Endodermal cell (in vitro differentiated cells): ENCODE data around the gene RALGPS1. TPM values are rescaled to one million over a fixed set of nuclear protein-coding genes. Genes with fewer than 3 reads are reported as not detected.

Experiments
- DNase-seq: peaks from one replicate; pipeline ENCODE4 v3.0.0-alpha.2; 2017
- H3K27ac ChIP-seq: 2 replicates; pipeline ENCODE4 v1.5.1; 2013; ENCODE audit warnings: mild to moderate bottlenecking, low read depth, low read length, moderate library complexity
- H3K27me3 ChIP-seq: 2 replicates; pipeline ENCODE4 v1.6.1; 2013; ENCODE audit warnings: mild to moderate bottlenecking, low read length, moderate library complexity; ENCODE audit not compliant: insufficient read depth, control insufficient read depth, poor library complexity, severe bottlenecking
- H3K36me3 ChIP-seq: 2 replicates; pipeline ENCODE4 v1.7.0; 2013; ENCODE audit warnings: mild to moderate bottlenecking, low read length, moderate library complexity; ENCODE audit not compliant: control insufficient read depth, insufficient read depth
- H3K4me1 ChIP-seq: one replicate; pipeline ENCODE4 v1.7.0; 2013; ENCODE audit warnings: low read length; ENCODE audit not compliant: control insufficient read depth, insufficient read depth
- H3K4me3 ChIP-seq: 2 replicates; pipeline ENCODE4 v1.5.1; 2013; ENCODE audit warnings: mild to moderate bottlenecking, low read length, moderate library complexity
- H3K9ac ChIP-seq: 2 replicates; pipeline ENCODE4 v1.6.1; 2013; ENCODE audit warnings: mild to moderate bottlenecking, low read length, moderate library complexity; ENCODE audit not compliant: poor library complexity, severe bottlenecking; ENCODE audit errors: extremely low read depth
- H3K9me3 ChIP-seq: 2 replicates; pipeline ENCODE4 v1.6.1; 2013; ENCODE audit warnings: mild to moderate bottlenecking, low read length, moderate library complexity; ENCODE audit not compliant: control insufficient read depth
- H3K27ac Mint-ChIP-seq: 2 replicates; pipeline ENCODE4 v1.8.0; 2020; ENCODE audit warnings: mixed read lengths
- H3K27me3 Mint-ChIP-seq: 2 replicates; pipeline ENCODE4 v1.8.0; 2021; ENCODE audit warnings: mild to moderate bottlenecking, mixed read lengths; ENCODE audit not compliant: insufficient read depth
- H3K36me3 Mint-ChIP-seq: 2 replicates; pipeline ENCODE4 v1.8.0; 2020; ENCODE audit warnings: low read depth, mixed read lengths
- H3K4me1 Mint-ChIP-seq: 2 replicates; pipeline ENCODE4 v1.8.0; 2020; ENCODE audit warnings: mixed read lengths
- H3K4me3 Mint-ChIP-seq: 2 replicates; pipeline ENCODE4 v1.8.0; 2020; ENCODE audit warnings: mild to moderate bottlenecking, moderate library complexity, mixed read lengths
- H3K9me3 Mint-ChIP-seq: 2 replicates; pipeline ENCODE4 v1.8.0; 2020; ENCODE audit warnings: mild to moderate bottlenecking, mixed read lengths
- CTCF ChIP-seq: fragments of 200-600 bp; sonication (generic); conservative IDR thresholded peaks from 2 replicates; pipeline ENCODE4 v1.5.0; 2021; ENCODE audit warnings: antibody characterized with exemption, mild to moderate bottlenecking
- WGBS, 2 experiments: methylation state at CpG; one replicate each; pipeline versions ENCODE4 v1.1.5 to v1.1.7; 2013; ENCODE audit warnings: missing lambda C conversion rate in 2 of 2, mixed read lengths in 1 of 2; ENCODE audit not compliant: insufficient coverage in 1 of 2, insufficient read length in 1 of 2; 5-methylcytosine and 5-hydroxymethylcytosine counted together
- total RNA-seq, 2 donors: library from RNA; stranded (reverse); fragmentation: NEBNext Ultra II Directional in 1 of 2; extraction: Animal tissue kit (Norgen Biotek cat#: 25700) in 1 of 2; gene quantifications; 2 replicates in 1 of 2; 3 replicates in 1 of 2; pipeline ENCODE4 v1.2.1, GENCODE V29; 2021

Gene RALGPS1
- total RNA-seq, 2 donors from 2014 or later = 23.3 to 25.0 TPM

GRCh38 chr9:126983767-126984166 is 69.2 kb downstream of the RALGPS1 start:
- peaks cover 6% of the 10 kb centered on the region for H3K36me3 Mint-ChIP-seq
- H3K27ac Mint-ChIP-seq = no peak overlapping the region
- Histone ChIP-seq H3K9ac (no peak overlapping the region), H3K27ac (no peak overlapping the region), H3K36me3 (no peaks in the 10 kb centered on the region), H3K4me3 (no peak overlapping the region), H3K4me1 (no peaks in the 10 kb centered on the region), H3K9me3 (no peaks in the 10 kb centered on the region), H3K27me3 (no peaks in the 10 kb centered on the region)
- TF ChIP-seq CTCF = no peak
- no peak for DNase-seq
- H3K9me3 Mint-ChIP-seq = peaks cover 6% of the 10 kb centered on the region
- H3K4me3 Mint-ChIP-seq = no peak overlapping the region
- H3K27me3 Mint-ChIP-seq = no peaks in the 10 kb centered on the region
- WGBS, 2 experiments = 86% methylated on average over 1 of the region's 1 CpG; no CpG with 5 or more reads in 1 of the 2 experiments
- peaks cover under 1% of the 10 kb centered on the region for H3K4me1 Mint-ChIP-seq

DNA sequence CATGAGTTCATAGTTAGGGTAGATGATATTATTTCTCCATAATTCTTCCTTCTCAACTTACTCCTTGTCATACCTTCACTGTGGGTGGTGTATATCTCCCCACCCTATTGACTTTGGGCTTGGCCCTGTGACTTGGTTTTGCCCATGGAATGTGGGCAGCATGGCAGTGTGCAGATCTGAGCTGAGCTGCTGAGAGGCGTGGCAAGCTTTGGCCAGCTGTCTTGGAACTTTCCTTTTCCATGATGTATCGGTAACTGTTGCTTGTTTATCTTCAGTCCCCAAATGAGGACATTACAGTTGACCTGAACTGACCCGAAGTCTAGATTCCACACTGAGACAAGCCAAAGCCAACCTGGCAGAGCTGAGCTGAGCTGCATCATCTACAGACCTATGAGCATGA is 70.4 kb downstream of the RALGPS1 start:
- Mint-ChIP-seq H3K4me3 (no peak overlapping the region), H3K27ac (no peak overlapping the region), H3K36me3 (peaks cover 6% of the 10 kb centered on the region)

GRCh38 chr9:126985870-126986498 is 71.4 kb downstream of the RALGPS1 start:
- peaks cover 6% of the 10 kb centered on the region for H3K9me3 Mint-ChIP-seq
- no peaks in the 10 kb centered on the region for H3K9me3 ChIP-seq
- no peak overlapping the region for H3K4me3 Mint-ChIP-seq
- no peak overlapping the region for H3K27ac ChIP-seq
- H3K4me1 Mint-ChIP-seq = no peaks in the 10 kb centered on the region
- WGBS, 2 experiments = 91 to 96% methylated on average over 7 of the region's 7 CpGs
- no peaks in the 10 kb centered on the region for H3K27me3 Mint-ChIP-seq
- H3K4me1 ChIP-seq = no peaks in the 10 kb centered on the region
- no peaks in the 10 kb centered on the region for H3K27me3 ChIP-seq
- no peak for DNase-seq
- H3K9ac ChIP-seq = no peak overlapping the region
- no peak overlapping the region for H3K27ac Mint-ChIP-seq
- no peak overlapping the region for H3K4me3 ChIP-seq
- H3K36me3 Mint-ChIP-seq = peaks cover 13% of the 10 kb centered on the region
- no peaks in the 10 kb centered on the region for H3K36me3 ChIP-seq
- no peak for TF ChIP-seq CTCF

More for the DNA sequence above, 70.4 kb downstream of the RALGPS1 start:
- no peaks in the 10 kb centered on the region for H3K27me3 ChIP-seq
- H3K27me3 Mint-ChIP-seq = no peaks in the 10 kb centered on the region
- WGBS, 2 experiments = 92 to 94% methylated on average over 3 of the region's 3 CpGs
- no peaks in the 10 kb centered on the region for H3K36me3 ChIP-seq
- H3K27ac ChIP-seq = no peak overlapping the region
- H3K4me1 Mint-ChIP-seq = no peaks in the 10 kb centered on the region
- H3K9ac ChIP-seq = no peak overlapping the region
- no peak overlapping the region for H3K4me3 ChIP-seq
- no peaks in the 10 kb centered on the region for H3K4me1 ChIP-seq
- TF ChIP-seq CTCF = no peak
- H3K9me3 Mint-ChIP-seq = peaks cover 6% of the 10 kb centered on the region
- H3K9me3 ChIP-seq = no peaks in the 10 kb centered on the region
- DNase-seq = no peak
